MCF 10A (cell line): ENCODE results near the gene CDKN2D. TPM values are rescaled to one million over a fixed set of nuclear protein-coding genes. Genes with fewer than 3 reads are reported as not detected.

Source experiments
- BruUV-seq: library from RNA; stranded (reverse); fragments of 400-500 nt; replicated peaks from 2 replicates; lab custom pipeline; 2021; lab: Mats Ljungman, UMichigan
- CTCF ChIA-PET: fragments of 300-600 bp; sonication (Branson Sonifier 250); formaldehyde crosslinking; extraction: SDS; loops from one replicate; lab custom pipeline; 2021; ENCODE audit warnings: antibody characterized with exemption, inconsistent platforms; lab: Yijun Ruan, JAX
- POLR2A ChIA-PET: fragments of 300-600, 350-650 bp; sonication (Branson Sonifier 250); formaldehyde crosslinking; extraction: SDS; loops from one replicate; lab custom pipeline; 2020; ENCODE audit warnings: antibody characterized with exemption, inconsistent platforms; lab: Yijun Ruan, JAX
- DNase-seq: peaks from one replicate; pipeline ENCODE4 v3.0.0-alpha.2; 2018; ENCODE audit not compliant: unreplicated experiment
- H3K27ac Mint-ChIP-seq: one replicate; pipeline ENCODE4 v1.8.0; 2022; ENCODE audit warnings: mild to moderate bottlenecking, low read depth, mixed read lengths; ENCODE audit not compliant: unreplicated experiment
- H3K27me3 Mint-ChIP-seq: one replicate; pipeline ENCODE4 v1.8.0; 2022; ENCODE audit warnings: mixed read lengths; ENCODE audit not compliant: insufficient read depth, unreplicated experiment
- H3K36me3 Mint-ChIP-seq: one replicate; pipeline ENCODE4 v1.8.0; 2022; ENCODE audit warnings: mild to moderate bottlenecking, moderate library complexity, mixed read lengths; ENCODE audit not compliant: insufficient read depth, unreplicated experiment
- H3K4me1 Mint-ChIP-seq: one replicate; pipeline ENCODE4 v1.8.0; 2022; ENCODE audit warnings: mixed read lengths; ENCODE audit not compliant: insufficient read depth, unreplicated experiment
- H3K4me3 Mint-ChIP-seq: one replicate; pipeline ENCODE4 v1.8.0; 2022; ENCODE audit warnings: mild to moderate bottlenecking, moderate library complexity, mixed read lengths; ENCODE audit not compliant: unreplicated experiment
- H3K9me3 Mint-ChIP-seq: one replicate; pipeline ENCODE4 v1.8.0; 2022; ENCODE audit warnings: mixed read lengths; ENCODE audit not compliant: unreplicated experiment
- intact Hi-C: fragments of 100-400 bp; cut with micrococcal nuclease; formaldehyde crosslinking; loops from 2 replicates; pipeline ENCODE4 v1.14.1; 2022
- total RNA-seq: library from RNA; stranded (reverse); gene quantifications from 2 replicates; pipeline ENCODE4 v1.2.3, GENCODE V29; 2022
- TF ChIP-seq, protein P1 (sequence below): fragments of 200-600 bp; IDR thresholded peaks from one replicate; pipeline ENCODE4 v1.8.0; 2022; ENCODE audit warnings: antibody characterized with exemption, mild to moderate bottlenecking; ENCODE audit not compliant: unreplicated experiment

Gene CDKN2D
- total RNA-seq, 1 experiment from 2014 or later = 2.6 TPM

DNA sequence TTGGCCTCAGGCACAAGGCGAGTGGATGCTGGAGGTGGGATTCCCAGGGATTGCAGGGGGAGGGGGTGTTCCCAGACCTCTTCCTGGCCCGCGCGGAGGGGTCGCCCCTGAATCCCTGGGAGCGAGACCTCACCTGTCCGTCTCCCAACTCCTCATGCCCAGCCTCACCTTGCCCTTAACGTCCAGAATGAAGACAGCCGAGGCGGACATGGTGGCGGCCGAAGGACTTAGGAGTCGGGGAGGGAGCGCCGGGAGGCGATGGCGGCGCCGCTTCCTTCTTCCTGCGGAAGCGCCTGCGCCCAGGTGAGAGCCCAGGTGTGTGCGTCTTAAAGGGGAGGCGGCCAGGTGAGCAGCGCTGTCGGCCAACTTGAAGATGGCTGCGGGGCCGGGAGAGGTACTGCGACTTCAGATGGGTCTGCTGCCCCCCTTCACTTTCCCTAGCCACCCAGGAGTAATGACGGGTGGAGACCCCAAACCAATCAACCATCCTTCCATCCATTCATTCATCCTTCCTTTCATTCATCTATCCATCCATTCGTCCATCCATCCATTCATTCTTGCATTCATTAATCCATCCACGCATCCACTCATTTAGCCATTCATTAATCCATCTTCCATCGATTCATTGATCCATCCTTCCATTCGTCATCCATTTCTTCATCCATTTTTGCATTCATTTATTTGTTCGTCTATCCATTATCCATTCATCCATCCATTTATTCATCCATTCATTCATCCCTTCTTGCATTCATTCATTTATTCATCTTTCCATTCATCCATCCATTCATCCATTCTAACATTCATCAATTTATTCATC lies 18.5 kb upstream of the CDKN2D start, which contains the start of gene AP1M2:
TSS of gene AP1M2 (minus strand) at position 291 of the 817 bp plus-strand sequence. CDS start at position 210, 81 bp downstream.
- Mint-ChIP-seq H3K4me1 (peaks cover 7% of the 10 kb centered on the region), H3K27me3 (peaks cover 20% of the 10 kb centered on the region), H3K36me3 (no peaks in the 10 kb centered on the region), H3K27ac (no peak within 1 kb of the TSS), H3K9me3 (peaks cover 7% of the 10 kb centered on the region), H3K4me3 (peak within 1 kb of the TSS; percentile 13)
- CTCF ChIA-PET = interaction anchor here (9.3 kb wide), 1 partner anchor 57 kb away, joined by 248 read pairs; no protein-coding TSS in a partner anchor
- no TSS peak for BruUV-seq
- TF ChIP-seq, protein P1, sequence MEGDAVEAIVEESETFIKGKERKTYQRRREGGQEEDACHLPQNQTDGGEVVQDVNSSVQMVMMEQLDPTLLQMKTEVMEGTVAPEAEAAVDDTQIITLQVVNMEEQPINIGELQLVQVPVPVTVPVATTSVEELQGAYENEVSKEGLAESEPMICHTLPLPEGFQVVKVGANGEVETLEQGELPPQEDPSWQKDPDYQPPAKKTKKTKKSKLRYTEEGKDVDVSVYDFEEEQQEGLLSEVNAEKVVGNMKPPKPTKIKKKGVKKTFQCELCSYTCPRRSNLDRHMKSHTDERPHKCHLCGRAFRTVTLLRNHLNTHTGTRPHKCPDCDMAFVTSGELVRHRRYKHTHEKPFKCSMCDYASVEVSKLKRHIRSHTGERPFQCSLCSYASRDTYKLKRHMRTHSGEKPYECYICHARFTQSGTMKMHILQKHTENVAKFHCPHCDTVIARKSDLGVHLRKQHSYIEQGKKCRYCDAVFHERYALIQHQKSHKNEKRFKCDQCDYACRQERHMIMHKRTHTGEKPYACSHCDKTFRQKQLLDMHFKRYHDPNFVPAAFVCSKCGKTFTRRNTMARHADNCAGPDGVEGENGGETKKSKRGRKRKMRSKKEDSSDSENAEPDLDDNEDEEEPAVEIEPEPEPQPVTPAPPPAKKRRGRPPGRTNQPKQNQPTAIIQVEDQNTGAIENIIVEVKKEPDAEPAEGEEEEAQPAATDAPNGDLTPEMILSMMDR = no peak
- POLR2A ChIA-PET = no interaction called here
- no peak for DNase-seq
- intact Hi-C loops = no loop called here

DNA sequence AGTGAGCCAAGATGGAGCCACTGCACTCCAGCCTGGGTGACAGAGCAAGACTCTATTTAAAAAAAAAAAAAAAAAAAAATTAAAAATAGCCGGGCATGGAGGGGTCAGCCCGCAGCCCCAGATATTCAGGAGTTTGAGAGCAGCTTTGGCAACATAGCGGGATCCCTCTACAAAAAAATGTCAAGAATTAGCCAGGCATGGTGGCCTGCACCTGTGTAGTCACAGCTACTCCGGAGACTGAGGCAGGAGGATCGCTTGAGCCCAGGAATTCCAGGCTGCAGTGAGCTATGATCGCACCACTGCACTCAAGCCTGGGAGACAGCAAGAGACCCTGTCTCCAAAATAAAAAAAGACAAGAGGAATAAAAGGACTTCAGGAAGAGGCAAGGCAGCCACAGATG lies 17.6 kb upstream of the CDKN2D start:
- peak overlapping the region; percentile 13 for H3K4me3 Mint-ChIP-seq
- H3K4me1 Mint-ChIP-seq = peaks cover 7% of the 10 kb centered on the region
- no peak for DNase-seq
- peaks cover 7% of the 10 kb centered on the region for H3K9me3 Mint-ChIP-seq
- H3K27me3 Mint-ChIP-seq = peaks cover 20% of the 10 kb centered on the region
- H3K36me3 Mint-ChIP-seq = no peaks in the 10 kb centered on the region
- BruUV-seq = no TSS peak
- no peak overlapping the region for H3K27ac Mint-ChIP-seq
- intact Hi-C loops = no loop called here
- TF ChIP-seq, protein P1 = no peak
- POLR2A ChIA-PET = interaction anchor here (1.3 kb wide), 1 partner anchor 16 kb away, joined by 5 read pairs; no protein-coding TSS in a partner anchor
- CTCF ChIA-PET = interaction anchor here (0.6 to 9.3 kb wide), 4 partner anchors 25 to 402 kb away, joined by 4 to 248 read pairs (median 4); no protein-coding TSS in a partner anchor

DNA sequence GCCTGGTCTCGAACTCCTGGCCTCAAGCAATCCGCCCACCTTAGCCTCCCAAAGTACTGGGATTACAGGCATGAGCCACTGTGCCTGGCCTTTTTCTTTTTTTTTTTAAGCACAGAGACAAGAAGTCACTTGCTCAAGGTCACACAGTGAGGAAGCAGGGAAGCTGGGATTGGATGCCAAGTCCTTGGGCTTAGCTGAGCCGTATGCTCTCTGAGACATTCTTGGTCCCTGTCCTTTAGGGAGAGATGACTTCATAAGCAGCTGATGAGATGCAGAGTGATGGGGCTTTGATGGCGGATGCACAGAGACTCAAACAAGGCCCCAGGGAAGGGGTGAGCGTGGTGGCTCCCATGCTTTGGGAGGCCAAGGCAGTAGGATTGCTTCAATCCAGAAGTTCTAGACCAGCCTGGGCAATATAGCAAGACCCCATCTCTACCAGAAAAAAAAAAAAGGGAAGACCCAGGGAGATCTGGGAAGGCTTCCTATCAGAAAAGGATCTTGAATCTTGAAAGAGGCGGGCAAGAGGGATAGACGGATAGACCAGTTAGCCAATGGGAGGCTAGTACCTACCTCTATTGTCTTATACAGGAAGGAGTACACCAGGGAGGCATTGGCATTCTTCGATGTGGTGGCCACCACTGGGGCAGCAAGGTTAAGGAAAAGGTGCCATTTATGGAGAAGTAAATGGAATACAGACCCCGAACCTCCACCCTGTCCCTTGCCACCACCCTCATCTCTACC lies 14.4 kb upstream of the CDKN2D start:
- Mint-ChIP-seq H3K4me1 (peaks cover 7% of the 10 kb centered on the region), H3K27ac (no peak overlapping the region), H3K36me3 (peaks cover 6% of the 10 kb centered on the region), H3K4me3 (no peak overlapping the region), H3K27me3 (peaks cover 18% of the 10 kb centered on the region), H3K9me3 (peaks cover 7% of the 10 kb centered on the region)
- CTCF ChIA-PET = interaction anchor here (0.5 to 9.3 kb wide), 6 partner anchors 12 to 83 kb away, joined by 3 to 248 read pairs (median 8); no protein-coding TSS in a partner anchor
- POLR2A ChIA-PET = no interaction called here
- intact Hi-C loops = no loop called here
- no TSS peak for BruUV-seq
- TF ChIP-seq, protein P1 = no peak
- no peak for DNase-seq

DNA sequence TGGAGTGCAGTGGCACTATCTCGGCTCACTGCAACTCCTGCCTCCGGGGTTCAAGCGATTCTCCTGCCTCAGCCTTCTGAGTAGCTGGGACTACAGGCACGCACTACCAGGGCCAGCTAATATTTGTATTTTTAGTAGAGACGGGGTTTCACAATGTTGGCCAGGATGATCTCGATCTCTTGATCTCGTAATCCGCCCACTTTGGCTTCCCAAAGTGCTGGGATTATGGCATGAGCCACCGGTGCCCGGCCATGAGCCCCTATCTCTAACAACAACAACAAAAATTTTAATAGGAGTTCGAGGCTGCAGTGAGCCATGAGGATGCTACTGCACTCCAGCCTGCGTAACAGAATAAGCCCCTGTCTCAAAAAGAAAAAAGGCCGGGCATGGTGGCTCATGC lies 13.3 kb upstream of the CDKN2D start:
- CTCF ChIA-PET = interaction anchor here (0.6 to 9.3 kb wide), 34 partner anchors 7 to 454 kb away, joined by 3 to 248 read pairs (median 8); partner anchors contain the start of gene QTRT1
- no peak overlapping the region for H3K4me3 Mint-ChIP-seq
- POLR2A ChIA-PET = interaction anchor here (0.7 to 1.3 kb wide), 4 partner anchors 13 to 1035 kb away, joined by 3 read pairs; no protein-coding TSS in a partner anchor
- H3K27ac Mint-ChIP-seq = no peak overlapping the region
- H3K9me3 Mint-ChIP-seq = no peaks in the 10 kb centered on the region
- intact Hi-C loops = no loop called here
- H3K4me1 Mint-ChIP-seq = no peaks in the 10 kb centered on the region
- no TSS peak for BruUV-seq
- H3K36me3 Mint-ChIP-seq = peaks cover 10% of the 10 kb centered on the region
- DNase-seq = no peak
- H3K27me3 Mint-ChIP-seq = peaks cover 7% of the 10 kb centered on the region
- TF ChIP-seq, protein P1 = no peak
